ENCODE measurements around the gene CPM.
"Not testable (repeated sequence)": the region's sequence is repeated elsewhere in the genome, so short reads cannot be mapped to it uniquely, and the experiment has no call there.

The CPM gene

GRCh38 chr12:68846811-68847210, 86.2 kb downstream of the CPM start:
- DNase-seq: no peak

GRCh38 chr12:68844788-68845695, 87.9 kb downstream of the CPM start:
- DNase-seq: no peak

- DNase-seq: no peak
These were observed 88.6 kb downstream of the CPM start for GRCh38 chr12:68844318-68844745.

GRCh38 chr12:68842784-68843567, 90.0 kb downstream of the CPM start:
- DNase-seq: no peak

GRCh38 chr12:68842123-68842522, 90.8 kb downstream of the CPM start:
- no peak for DNase-seq

GRCh38 chr12:68841717-68842116, 91.3 kb downstream of the CPM start:
- no peak for DNase-seq

GRCh38 chr12:68841175-68841574, 91.8 kb downstream of the CPM start:
- DNase-seq: not testable (repeated sequence)

GRCh38 chr12:68839183-68840147, 93.5 kb downstream of the CPM start:
- no peak for DNase-seq

GRCh38 chr12:68838046-68838886, 94.7 kb downstream of the CPM start:
- no peak for DNase-seq

- no peak for DNase-seq
These were observed 95.8 kb downstream of the CPM start for GRCh38 chr12:68837215-68837614.

GRCh38 chr12:68835333-68835908, 97.5 kb downstream of the CPM start:
- DNase-seq: no peak

- no peak for DNase-seq
These were observed 99.5 kb downstream of the CPM start for GRCh38 chr12:68833508-68833907.

- DNase-seq: peak; percentile 15
These were observed 100.5 kb downstream of the CPM start for GRCh38 chr12:68832504-68832867.

- no peak for DNase-seq
These were observed 101.0 kb downstream of the CPM start for GRCh38 chr12:68831751-68832503.

- no peak for DNase-seq
These were observed 101.7 kb downstream of the CPM start for GRCh38 chr12:68831272-68831671.

GRCh38 chr12:68828672-68829068, 104.3 kb downstream of the CPM start:
- DNase-seq: no peak

GRCh38 chr12:68827895-68828671, 104.9 kb downstream of the CPM start:
- DNase-seq: no peak

GRCh38 chr12:68825569-68826217, 107.3 kb downstream of the CPM start:
- no peak for DNase-seq

- DNase-seq: no peak
These were observed 108.2 kb downstream of the CPM start for GRCh38 chr12:68824597-68825250.
